Choroid plexus epithelial cell (primary cell): ENCODE measurements around the gene LTA4H.

ENCODE experiments used
- DNase-seq: peaks from one replicate; pipeline ENCODE4 v3.0.0-alpha.2; 2010; ENCODE audit warnings: low read depth
- H3K4me3 ChIP-seq: 2 replicates; pipeline ENCODE4 v1.5.1; 2011; ENCODE audit warnings: low read depth, mild to moderate bottlenecking, control low read depth, low read length, moderate library complexity
- TF ChIP-seq, protein P1 (sequence below): conservative IDR thresholded peaks from 2 replicates; pipeline ENCODE4 v1.5.1; 2011; ENCODE audit warnings: low read depth, mild to moderate bottlenecking, control low read depth, inconsistent platforms, low read length, moderate library complexity

LTA4H gene

GRCh38 chr12:95955549-95956159 is 79.7 kb downstream of the LTA4H start:
- no peak for DNase-seq
- no peak overlapping the region for H3K4me3 ChIP-seq
- TF ChIP-seq, protein P1, sequence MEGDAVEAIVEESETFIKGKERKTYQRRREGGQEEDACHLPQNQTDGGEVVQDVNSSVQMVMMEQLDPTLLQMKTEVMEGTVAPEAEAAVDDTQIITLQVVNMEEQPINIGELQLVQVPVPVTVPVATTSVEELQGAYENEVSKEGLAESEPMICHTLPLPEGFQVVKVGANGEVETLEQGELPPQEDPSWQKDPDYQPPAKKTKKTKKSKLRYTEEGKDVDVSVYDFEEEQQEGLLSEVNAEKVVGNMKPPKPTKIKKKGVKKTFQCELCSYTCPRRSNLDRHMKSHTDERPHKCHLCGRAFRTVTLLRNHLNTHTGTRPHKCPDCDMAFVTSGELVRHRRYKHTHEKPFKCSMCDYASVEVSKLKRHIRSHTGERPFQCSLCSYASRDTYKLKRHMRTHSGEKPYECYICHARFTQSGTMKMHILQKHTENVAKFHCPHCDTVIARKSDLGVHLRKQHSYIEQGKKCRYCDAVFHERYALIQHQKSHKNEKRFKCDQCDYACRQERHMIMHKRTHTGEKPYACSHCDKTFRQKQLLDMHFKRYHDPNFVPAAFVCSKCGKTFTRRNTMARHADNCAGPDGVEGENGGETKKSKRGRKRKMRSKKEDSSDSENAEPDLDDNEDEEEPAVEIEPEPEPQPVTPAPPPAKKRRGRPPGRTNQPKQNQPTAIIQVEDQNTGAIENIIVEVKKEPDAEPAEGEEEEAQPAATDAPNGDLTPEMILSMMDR = no peak

- no peak overlapping the region for H3K4me3 ChIP-seq
- TF ChIP-seq, protein P1 = no peak
- no peak for DNase-seq
Observed at GRCh38 chr12:95953000-95953399, 82.4 kb downstream of the LTA4H start.

DNA sequence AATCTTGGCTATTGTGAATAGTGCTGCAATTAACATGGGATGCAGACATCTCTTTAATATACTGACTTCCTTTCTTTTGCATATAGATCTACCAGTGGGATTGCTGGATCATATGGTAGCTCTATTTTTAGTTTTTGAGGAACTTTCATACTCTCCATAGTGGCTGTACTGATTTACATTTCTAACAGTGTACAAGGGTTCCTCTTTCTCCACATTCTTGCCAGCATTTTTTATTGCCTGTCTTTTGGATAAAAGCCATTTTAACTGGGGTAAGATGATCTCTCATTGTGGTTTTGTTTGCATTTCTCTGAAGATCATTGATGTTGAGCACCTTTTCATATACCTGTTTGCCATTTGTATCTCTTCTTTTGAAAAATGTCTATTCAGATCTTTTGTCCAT is 83.9 kb downstream of the LTA4H start:
- no peak for DNase-seq
- H3K4me3 ChIP-seq = no peak overlapping the region
- TF ChIP-seq, protein P1 = no peak
